ENCODE measurements around the gene SPDYC.

Gene SPDYC

GRCh38 chr11:65170058-65170534, at the start of gene SPDYC:
Gene SPDYC, plus strand, starts transcription at chr11:65170233. Its CDS starts 1,125 bp downstream, at chr11:65171358.
- DNase-seq = no peak

GRCh38 chr11:65120831-65121230, 49.2 kb upstream of the SPDYC start:
- DNase-seq = no peak

- DNase-seq = peak; percentile 40
Measured at GRCh38 chr11:65121447-65121864, 48.6 kb upstream of the SPDYC start.

GRCh38 chr11:65121865-65122696, 48.0 kb upstream of the SPDYC start, which contains the start of the genes FAU and MRPL49:
Gene FAU, minus strand, starts transcription at chr11:65122134. Its CDS starts 321 bp downstream, at chr11:65121813.
Gene MRPL49, plus strand, starts transcription at chr11:65122321. Its CDS starts 26 bp downstream, at chr11:65122347.
- peak; percentile 98 for DNase-seq

GRCh38 chr11:65124480-65125196, 45.4 kb upstream of the SPDYC start:
- DNase-seq = no peak

GRCh38 chr11:65125197-65126056, 44.6 kb upstream of the SPDYC start:
- DNase-seq = no peak

- no peak for DNase-seq
Measured at GRCh38 chr11:65126624-65127274, 43.3 kb upstream of the SPDYC start.

GRCh38 chr11:65127473-65128181, 42.4 kb upstream of the SPDYC start:
- no peak for DNase-seq

- DNase-seq = no peak
Measured at GRCh38 chr11:65128182-65129145, 41.6 kb upstream of the SPDYC start.

GRCh38 chr11:65129649-65130441, 40.2 kb upstream of the SPDYC start:
- no peak for DNase-seq

GRCh38 chr11:65130631-65131416, 39.2 kb upstream of the SPDYC start:
- no peak for DNase-seq

- DNase-seq = no peak
Measured at GRCh38 chr11:65131417-65131776, 38.6 kb upstream of the SPDYC start.

GRCh38 chr11:65131895-65132237, 38.2 kb upstream of the SPDYC start:
- DNase-seq = no peak

GRCh38 chr11:65132238-65132987, 37.6 kb upstream of the SPDYC start:
- DNase-seq = no peak

- DNase-seq = peak; percentile 28
Measured at GRCh38 chr11:65132988-65133700, 36.9 kb upstream of the SPDYC start.

- DNase-seq = no peak
Measured at GRCh38 chr11:65133724-65134123, 36.3 kb upstream of the SPDYC start.

- peak; percentile 95 for DNase-seq
Measured at GRCh38 chr11:65134240-65134951, 35.6 kb upstream of the SPDYC start, which contains the start of gene SYVN1. Gene SYVN1, minus strand, starts transcription at chr11:65134519. Its CDS starts 918 bp downstream, at chr11:65133601.

All from suppressor macrophage treated with lipopolysaccharide for 4 hours (primary cell).